GM18508 (cell line): Measurements from ENCODE around the gene OR9G1.
"Not testable (repeated sequence)": the region's sequence is repeated elsewhere in the genome, so short reads cannot be mapped to it uniquely, and the experiment has no call there.

ENCODE experiments used
- ATAC-seq: cut with Tn5 transposase; IDR thresholded peaks from one replicate; pipeline ENCODE4 v1.9.1; 2021; ENCODE audit warnings: moderate number of reproducible peaks; ENCODE audit not compliant: insufficient read depth, unreplicated experiment

Gene OR9G1, protein sequence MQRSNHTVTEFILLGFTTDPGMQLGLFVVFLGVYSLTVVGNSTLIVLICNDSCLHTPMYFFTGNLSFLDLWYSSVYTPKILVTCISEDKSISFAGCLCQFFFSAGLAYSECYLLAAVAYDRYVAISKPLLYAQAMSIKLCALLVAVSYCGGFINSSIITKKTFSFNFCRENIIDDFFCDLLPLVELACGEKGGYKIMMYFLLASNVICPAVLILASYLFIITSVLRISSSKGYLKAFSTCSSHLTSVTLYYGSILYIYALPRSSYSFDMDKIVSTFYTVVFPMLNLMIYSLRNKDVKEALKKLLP

DNA sequence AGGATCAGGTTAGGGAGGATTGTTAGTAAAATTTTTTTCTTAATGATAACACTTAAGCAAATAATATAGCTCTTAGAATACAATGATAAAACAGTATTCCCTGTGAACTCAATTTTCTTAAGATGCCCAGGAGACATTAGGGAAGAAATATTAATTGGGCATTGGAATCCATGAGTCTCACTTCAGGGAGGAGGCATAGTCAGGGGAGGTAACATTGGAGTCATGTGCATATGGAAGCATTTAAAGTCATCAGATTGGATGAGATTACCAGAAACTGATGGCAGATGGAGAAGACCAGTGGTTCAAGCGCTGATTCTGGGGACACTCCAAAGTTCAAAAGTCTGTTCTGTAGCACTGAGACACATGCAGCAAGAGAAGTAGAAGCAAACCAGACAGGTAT, at the start of gene OR9G1:
TSS of gene OR9G1 (plus strand) at position 301 of the 400 bp plus-strand sequence. CDS start 1,293 bp downstream, outside the sequence.
- no peak for ATAC-seq

DNA sequence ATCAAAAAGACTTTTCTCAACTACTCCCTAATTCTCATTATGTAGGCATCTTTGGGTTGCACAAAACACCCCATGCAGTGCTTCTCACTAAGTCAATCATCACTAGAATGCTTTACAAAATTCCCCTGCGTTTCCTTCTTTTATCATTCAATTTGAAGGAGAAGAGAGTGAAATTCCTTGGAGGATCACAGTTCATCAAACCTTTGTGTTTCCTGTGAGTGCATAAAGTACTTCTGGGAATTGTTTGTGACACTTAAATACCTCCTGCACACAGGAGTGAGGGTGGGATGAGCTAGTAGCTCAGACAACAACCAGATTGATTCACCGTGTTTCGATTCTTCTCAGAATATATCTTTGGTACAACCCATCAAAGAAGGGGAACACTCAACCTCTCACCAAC, 39.1 kb upstream of the OR9G1 start:
- no peak for ATAC-seq

- no peak for ATAC-seq
Measured at GRCh38 chr11:56663386-56663785, 35.5 kb upstream of the OR9G1 start, which contains the start of gene OR5AR1. Gene OR5AR1, plus strand, starts transcription at chr11:56663686. Its CDS starts 0 bp downstream, at chr11:56663686.

DNA sequence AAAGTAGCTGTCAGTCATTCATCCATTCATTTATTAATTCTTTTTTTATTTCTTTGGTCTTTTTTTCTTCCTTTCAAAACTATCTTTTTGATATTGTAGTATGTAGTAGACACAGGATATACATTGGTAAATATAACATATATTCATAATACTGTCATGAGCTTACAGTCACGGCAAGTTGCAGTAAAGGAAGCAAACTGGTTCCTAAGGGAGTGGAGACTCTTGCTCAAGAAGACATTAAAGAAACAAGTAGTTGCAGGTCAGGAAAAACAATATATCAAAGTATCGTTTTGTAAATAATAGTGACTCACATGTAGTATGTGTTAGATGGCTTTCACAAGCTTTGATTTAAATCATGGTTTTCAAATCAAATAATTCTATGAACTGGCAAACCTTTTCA, 27.9 kb upstream of the OR9G1 start:
- ATAC-seq = no peak

GRCh38 chr11:56688554-56689100, 10.3 kb upstream of the OR9G1 start:
- no peak for ATAC-seq

GRCh38 chr11:56691179-56691578, 7.7 kb upstream of the OR9G1 start:
- not testable (repeated sequence) for ATAC-seq

GRCh38 chr11:56693428-56693827, 5.5 kb upstream of the OR9G1 start:
- no peak for ATAC-seq

GRCh38 chr11:56700242-56700913, 1.5 kb downstream of the OR9G1 start:
- no peak for ATAC-seq

DNA sequence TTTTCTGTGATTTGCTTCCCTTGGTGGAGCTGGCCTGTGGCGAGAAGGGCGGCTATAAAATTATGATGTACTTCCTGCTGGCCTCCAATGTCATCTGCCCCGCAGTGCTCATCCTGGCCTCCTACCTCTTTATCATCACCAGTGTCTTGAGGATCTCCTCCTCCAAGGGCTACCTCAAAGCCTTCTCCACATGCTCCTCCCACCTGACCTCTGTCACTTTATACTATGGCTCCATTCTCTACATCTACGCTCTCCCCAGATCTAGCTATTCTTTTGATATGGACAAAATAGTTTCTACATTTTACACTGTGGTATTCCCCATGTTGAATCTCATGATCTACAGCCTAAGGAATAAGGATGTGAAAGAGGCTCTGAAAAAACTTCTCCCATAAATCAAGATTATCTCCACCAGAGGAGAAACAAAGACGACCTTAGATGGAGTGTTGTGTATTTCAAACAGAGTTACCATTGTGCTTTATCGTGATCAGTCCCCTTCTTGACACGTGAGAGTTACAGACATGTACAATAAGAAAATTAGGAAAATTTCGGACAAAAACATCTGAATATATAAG, 2.1 kb downstream of the OR9G1 start:
- no peak for ATAC-seq

DNA sequence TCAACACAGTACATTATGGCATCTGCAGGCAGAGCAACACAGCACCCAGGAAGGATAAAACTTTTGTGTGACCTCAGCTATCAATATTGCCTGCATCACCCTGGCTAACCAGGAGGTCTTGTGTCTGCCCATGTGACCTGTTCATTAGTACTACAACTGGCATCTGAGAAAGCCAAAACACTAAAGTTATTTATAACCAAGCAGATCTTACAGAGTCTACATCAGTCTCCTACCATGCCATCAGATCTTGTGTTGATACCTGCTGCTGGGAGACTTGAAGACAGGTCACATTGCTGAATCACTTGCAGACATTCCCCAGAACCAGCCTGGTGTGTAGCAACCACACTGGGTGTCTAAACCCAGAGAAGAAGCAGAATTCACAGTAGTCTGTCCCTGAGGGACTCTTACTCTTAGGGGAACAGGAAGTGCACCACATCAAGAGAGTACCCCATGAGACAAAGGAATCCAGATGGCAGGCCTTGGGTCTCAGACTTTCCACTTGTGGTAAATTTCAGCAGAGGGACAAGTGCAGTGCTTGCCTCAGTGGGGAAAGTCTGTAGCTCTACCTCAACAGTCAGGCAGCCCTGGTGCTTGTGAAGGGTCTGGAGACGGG, 7.0 kb downstream of the OR9G1 start:
- ATAC-seq = no peak

DNA sequence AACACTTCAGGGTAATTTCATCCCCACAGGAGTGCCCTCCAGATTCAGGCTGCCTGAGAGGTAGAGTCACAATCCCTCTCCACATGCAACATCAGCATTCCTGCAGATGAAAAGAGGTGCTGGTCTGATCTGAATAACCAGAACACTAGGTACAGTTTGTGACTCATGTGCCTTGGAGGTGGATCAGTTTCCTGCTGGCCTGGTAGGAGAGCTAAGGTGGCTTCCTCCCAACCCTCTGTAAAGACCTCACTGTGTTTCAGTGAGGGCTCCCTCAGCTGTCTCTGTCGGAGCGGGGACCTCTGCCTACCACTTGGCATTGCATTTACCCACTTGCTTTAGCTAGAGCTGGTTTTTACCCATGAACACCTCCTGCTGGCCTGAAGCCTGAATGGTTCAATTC, 7.6 kb downstream of the OR9G1 start:
- ATAC-seq = no peak

- no peak for ATAC-seq
Measured at GRCh38 chr11:56714206-56714605, 15.3 kb downstream of the OR9G1 start.

- no peak for ATAC-seq
Measured at GRCh38 chr11:56716379-56716854, 17.5 kb downstream of the OR9G1 start.

GRCh38 chr11:56720513-56720912, 21.6 kb downstream of the OR9G1 start:
- ATAC-seq = no peak

DNA sequence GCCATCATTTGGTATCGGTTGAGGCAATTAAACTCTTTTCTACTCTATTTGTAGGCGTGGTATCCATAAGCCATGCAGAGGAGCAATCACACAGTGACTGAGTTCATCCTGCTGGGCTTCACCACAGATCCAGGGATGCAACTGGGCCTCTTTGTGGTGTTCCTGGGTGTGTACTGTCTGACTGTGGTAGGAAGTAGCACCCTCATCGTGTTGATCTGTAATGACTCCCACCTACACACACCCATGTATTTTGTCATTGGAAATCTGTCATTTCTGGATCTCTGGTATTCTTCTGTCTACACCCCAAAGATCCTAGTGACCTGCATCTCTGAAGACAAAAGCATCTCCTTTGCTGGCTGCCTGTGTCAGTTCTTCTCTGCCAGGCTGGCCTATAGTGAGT, 41.2 kb downstream of the OR9G1 start:
- ATAC-seq = no peak

- no peak for ATAC-seq
Measured at GRCh38 chr11:56740886-56741285, 42.0 kb downstream of the OR9G1 start.

DNA sequence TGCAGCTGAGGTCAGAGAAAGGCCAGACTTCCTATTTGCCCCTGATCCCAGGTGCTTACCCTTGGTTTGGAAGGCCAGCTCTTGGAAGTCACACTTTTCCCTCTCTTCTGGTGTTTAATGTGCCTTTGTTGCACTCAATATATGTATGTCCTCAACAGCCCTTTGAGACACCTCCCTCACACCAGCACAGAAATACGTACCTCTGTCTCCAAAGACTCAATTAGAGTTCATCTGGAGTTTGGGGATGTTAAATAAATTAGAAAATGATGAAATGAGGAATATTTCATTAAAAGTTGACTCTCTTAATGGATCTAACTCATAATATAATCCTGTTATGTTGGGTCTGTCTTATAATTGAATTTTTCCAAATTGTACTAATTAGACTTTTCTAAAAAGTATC, 49.7 kb downstream of the OR9G1 start, which contains the start of gene OR9G4:
TSS of gene OR9G4 (minus strand) at position 101 of the 400 bp plus-strand sequence. CDS start 4,931 bp downstream, outside the sequence.
- ATAC-seq = no peak

DNA sequence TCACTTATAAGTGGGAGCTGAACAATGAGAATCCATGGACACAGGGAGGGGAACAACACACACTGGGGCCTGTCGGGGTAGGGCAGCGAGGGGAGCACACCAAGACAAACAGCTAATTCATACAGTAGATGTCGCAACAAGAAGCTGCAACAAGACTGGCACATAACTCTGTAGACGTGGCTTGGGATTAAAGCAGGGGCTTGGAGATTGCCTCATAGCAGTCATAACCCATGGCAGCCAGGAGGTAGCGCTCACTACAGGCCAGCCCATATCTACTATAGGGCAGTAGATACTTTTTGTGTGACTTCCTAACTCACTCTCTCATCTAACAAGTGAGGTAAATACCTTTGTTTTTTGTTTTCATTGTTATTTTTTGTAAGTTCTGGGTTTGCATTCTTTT, 51.3 kb downstream of the OR9G1 start:
- no peak for ATAC-seq

DNA sequence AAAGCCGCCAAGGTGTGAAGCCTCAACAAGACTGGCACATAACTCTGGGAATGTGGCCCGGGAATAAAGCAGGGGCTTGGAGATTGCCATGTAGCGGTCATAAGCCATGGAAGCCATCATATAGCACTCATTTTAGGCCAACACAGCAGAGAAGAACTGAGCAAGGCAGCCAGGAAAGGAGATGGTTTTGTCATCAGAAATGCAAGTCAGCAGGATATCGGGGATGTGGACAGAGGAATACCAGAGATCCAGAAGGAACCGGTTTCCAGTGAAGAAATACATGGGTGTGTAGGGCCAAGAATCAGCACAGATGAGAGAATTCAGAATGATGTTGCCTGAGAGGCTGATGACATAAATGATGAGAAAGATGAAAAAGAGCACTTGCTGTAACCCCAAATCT, 52.6 kb downstream of the OR9G1 start:
- ATAC-seq = no peak
